Measurements from ENCODE around the gene SLC6A18.

SLC6A18 gene

DNA sequence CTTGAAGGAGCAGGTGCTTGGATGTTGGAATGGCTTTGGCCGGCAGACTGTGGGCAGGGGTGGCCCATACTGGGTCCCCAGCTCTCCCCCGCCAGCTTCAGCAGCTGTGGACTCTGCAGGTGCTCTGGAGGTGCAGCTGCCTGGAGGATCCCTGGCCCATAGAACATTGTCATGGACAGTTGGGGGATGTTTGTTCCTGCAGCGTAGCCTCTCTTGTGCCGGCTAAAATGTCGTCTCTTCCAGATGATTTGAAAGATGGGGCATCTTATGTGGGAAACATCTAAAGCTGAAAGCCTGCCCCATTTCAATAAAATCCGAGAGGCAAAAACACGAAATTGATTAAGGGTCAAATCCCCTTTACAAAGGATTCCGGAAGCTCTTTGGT is 37.2 kb upstream of the SLC6A18 start:
- no peak for DNase-seq

DNA sequence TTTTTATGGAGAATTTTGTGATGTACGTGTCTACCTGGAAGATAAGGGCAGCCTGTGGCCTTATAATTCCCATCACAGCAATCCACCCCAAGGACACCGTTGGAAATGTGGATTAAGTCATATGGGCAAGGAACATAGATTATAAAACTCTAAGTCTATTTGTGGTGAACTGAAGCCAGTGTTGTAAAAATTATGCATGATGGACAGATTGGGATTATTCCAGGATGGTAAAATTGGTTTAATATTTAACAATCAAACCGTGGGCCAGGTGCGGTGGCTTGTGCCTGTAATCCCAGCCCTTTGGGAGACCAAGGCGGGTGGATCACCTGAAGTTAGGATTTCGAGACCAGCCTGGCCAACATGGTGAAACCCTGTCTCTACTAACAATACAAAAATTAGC is 36.7 kb upstream of the SLC6A18 start:
- no peak for DNase-seq

DNA sequence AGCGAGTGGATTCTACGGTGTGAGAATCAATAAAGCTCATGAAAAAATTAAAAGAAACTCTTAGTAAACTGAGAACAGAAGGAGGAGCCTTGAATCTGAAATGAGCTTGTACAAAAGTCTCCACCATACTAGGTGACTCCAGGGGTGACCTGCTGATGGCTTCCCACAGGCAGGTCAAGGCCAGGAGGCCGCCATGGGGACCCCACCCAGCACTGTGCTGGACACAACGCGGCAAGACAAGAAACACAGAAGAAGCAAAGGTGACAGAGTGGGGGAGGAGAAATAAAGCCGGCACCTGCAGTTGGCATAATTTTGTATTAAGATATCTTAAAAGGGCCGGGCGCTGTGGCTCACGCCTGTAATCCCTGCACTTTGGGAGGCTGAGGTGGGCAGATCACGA is 35.9 kb upstream of the SLC6A18 start:
- DNase-seq: no peak

DNA sequence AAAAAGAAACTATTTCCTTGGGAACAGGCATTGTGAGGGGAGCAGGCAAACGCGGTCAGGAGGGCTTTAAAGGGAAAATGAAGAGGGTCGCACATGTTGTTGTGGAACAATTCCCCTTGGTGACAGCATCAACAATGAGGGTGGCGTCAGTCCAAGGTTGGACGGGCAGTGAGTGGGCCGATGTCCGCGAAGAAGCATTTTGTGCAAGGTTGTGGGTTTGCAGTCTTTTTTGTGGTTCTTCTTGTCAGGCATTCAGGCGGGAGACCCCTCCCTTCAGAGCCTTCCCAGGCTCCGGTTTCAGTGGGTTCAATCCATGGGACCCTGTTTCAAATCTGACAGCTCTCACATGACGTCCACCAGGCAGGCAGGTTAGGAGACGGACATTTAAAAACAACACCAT is 34.9 kb upstream of the SLC6A18 start:
- DNase-seq: no peak

DNA sequence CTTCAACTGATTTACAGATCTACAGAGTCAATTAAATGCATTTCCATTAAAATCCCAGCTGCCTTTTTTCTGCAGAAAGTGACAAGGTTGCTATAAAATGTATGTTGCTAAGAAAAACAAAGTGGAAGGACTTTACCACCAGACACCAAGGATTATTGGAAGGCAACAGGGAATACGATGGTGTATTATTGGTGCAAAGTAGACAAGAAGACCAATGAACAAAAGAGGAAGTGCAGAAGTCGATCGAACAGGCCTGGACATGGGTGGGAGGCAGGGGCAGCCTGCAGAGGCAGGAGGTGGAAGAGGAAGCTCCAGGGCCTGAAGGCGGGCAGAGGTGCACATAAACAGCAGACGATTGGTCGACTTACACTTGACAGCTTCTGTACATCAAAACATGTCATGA is 34.3 kb upstream of the SLC6A18 start:
- no peak for DNase-seq

DNA sequence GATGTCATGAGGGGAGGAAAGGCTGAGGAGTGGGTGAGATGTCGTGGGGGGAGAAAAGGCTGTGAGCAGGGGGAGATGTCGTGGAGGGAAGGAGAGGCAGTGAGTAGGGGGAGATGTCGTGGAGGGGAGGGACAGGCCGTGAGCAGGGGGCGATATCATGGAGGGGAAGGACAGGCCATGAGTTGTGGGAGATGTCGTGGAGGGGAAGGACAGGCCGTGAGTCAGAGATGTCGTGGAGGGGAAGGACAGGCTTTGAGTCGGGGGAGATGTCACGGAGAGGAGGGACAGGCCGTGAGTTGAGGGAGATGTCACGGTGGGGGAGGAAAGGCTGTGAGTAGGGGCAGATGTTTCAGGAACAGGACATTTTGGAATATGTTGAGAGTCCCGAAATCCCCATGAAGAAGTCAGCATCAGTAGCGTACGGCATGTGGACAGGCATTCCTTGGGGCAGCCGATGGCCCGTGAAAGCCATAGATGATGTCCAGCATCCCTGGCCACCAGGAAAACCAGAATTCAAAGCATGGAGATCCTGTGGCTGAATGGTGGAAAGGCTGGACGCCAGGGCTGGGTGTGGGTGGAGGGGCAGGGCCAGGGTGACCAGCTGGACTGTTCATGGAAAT is 32.1 kb upstream of the SLC6A18 start:
- DNase-seq: no peak

DNA sequence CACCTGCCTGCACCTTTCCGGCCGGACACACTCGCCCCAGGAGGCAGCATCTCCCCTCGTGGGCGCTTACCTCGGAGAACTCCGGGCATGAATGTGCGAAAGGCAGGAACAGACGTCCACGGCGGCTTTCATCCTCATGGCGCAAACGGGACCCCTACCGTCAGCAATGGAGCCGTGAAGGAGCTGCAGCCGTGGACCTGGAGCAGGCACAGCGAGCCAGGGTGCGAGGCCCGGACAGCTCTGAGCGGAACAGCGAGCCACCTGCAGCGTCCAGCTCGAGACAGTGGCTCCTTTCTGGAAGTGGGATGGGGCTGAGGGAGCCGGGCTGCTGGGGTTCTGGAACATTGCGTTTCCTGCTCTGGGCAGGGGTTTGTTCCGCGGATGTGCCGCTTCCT is 31.6 kb upstream of the SLC6A18 start:
- no peak for DNase-seq

DNA sequence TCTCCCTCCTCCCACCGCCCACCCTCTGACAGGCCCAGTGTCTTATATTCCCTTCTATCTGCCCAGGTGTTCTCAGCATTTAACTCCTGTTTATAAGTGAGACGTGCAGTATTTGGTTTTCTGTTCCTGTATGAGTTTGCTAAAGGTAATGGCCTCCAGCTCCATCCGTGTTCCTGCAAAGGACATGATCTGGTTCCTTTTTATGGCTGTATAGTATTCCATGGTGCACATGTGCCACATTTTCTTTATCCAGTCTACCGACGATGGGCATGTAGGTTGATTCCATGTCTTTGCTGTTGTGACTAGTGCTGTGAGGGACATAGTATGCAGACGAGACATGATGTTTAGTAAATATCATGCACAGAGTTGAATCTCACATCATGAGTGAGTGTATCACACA is 30.8 kb upstream of the SLC6A18 start:
- no peak for DNase-seq

DNA sequence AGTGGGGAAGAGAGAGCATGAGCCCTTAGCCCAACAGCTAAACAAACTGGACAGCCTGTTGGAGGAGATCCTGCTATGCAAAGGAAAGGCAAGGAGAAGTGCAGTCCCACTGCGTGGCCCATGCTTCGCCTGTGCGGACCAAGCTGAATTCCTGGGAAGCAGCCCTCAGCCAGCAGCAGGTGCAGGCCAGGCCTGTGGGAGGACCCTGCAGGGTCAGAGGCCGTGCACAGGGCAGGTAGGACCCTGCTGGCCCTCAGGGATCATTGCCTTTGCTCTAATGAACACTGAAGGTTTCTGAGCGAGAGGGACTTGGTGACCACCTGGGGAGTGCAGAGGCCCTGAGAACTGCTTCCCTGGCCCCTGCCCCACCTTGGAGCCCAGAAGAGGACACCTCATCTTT is 29.7 kb upstream of the SLC6A18 start:
- DNase-seq: no peak

DNA sequence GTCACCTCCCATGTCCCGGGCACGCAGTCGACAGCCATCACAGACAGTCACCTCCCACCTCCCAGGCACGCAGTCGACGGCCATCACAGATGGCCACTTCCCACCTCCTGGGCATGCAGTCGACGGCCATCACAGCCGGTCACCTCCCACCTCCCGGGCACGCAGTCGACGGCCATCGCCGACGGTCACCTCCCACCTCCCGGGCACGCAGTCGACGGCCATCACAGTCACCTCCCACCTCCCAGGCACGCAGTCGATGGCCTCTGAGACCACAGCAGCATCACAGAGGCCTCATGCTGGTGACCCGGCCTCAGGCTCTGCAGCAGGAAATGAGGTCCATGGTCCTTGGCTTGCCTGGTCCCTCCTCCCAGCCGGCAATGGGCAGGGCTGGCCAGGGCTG is 29.3 kb upstream of the SLC6A18 start:
- DNase-seq: no peak

DNA sequence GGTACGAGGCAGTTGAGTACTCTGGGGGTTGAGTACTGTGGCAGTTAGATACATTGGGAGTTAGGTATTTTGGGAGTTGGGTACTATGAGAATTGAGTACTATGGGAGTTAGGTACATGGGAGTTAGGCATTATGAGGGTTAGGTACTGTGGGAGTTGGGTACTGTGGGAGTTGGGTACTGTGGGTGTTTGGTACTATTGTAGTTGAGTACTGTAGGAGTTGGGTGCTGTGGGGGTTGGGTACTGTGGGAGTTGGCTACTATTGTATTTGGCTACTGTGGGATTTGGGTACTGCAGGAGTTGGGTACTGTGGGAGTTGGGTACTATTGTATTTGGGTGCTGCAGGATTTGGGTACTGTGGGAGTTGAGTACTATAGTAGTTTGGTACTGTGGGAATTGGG is 28.6 kb upstream of the SLC6A18 start:
- no peak for DNase-seq

DNA sequence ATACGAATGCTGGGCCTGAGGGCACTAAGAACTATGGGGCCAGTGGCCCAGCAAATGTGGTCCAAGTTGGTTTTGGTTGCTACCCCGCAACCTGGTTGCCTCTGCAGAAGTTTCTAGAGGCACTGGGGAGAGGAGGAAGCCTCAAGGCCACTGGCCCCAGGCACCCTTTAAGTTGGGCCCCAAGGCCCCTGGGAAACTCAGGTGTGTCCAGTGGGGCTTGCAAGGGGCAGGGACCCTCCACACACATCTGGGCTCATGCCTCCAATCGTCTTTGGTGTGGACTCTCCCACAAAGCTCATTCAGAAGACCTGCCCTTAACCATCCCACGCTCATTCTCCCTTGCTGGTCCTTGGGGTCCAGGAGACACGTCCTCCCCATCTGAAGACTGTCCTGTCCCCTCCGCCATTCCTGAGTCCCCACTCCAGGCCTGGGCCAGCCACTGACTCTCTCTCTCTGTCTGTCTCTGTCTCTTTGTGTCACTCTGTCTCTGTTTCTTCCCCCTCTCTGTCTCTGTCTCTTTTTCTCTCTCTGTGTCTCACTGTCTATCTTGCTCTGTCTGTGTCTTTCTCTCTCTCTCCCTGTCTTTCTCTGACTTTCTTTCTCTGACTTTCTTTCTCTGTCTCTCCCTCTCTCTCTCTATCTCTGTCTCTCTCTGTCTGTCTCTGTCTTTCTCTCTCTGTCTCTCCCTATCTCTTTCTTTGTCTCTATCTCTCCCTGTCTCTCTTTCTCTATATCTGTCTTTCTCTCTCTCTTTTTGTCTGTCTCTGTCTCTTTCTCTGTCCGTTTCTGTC is 27.1 kb upstream of the SLC6A18 start:
- DNase-seq: no peak

DNA sequence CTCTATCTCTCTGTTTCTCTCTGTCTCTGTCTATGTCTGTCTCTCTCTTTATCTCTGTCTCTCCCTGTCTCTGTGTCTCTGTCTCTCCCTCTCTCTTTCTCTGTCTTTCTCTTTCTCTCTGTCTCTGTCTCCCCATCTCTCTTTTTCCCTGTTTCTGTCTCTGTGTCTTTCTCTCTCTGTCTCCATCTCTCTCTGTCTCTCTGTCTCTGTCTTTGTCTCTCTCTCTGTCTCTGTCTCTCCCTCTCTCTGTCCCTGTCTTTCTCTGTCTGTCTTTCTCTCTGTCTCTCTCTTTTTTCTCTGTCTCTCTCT is 25.9 kb upstream of the SLC6A18 start:
- DNase-seq: no peak

DNA sequence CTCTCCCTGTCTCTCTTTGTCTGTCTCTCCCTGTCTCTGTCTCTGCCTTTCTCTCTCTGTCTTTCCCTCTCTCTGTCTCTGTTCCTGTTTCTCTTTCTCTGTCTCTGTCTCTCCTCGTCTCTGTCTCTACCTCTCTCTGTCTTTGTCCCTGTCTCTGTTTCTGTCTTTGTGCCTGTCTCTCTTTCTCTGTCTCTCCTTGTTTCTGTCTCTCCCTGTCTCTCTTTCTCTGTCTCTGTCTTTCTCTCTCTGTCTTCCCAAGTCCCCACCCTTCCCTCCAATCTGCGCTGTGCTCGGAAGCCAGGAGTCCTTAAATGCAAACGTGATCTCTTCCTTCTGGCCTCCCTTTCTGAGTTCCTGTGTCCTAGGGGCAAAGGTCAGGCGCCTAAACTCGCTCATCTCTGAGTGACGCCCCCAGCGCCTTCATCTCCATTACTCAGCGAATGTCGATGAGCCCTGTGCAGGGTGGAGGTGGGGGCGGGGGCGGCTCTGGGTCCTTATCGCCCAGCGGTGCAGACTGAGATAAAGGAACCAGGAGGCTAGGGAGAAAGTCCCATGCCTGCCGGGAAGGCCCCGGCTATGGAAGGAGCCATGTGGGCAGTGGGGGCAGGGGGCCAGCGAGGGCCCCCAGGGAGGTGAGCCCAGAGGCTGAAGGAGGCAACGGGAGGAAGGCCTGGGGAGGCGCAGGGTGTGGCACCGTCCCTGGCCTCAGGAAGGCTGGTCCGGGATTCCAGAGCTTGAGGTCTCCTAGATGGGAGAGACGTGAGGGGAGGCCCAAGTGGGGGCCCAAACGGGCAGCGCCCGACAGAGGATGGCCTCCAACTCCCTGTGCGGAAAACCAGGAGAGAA is 25.3 kb upstream of the SLC6A18 start:
- DNase-seq: no peak

DNA sequence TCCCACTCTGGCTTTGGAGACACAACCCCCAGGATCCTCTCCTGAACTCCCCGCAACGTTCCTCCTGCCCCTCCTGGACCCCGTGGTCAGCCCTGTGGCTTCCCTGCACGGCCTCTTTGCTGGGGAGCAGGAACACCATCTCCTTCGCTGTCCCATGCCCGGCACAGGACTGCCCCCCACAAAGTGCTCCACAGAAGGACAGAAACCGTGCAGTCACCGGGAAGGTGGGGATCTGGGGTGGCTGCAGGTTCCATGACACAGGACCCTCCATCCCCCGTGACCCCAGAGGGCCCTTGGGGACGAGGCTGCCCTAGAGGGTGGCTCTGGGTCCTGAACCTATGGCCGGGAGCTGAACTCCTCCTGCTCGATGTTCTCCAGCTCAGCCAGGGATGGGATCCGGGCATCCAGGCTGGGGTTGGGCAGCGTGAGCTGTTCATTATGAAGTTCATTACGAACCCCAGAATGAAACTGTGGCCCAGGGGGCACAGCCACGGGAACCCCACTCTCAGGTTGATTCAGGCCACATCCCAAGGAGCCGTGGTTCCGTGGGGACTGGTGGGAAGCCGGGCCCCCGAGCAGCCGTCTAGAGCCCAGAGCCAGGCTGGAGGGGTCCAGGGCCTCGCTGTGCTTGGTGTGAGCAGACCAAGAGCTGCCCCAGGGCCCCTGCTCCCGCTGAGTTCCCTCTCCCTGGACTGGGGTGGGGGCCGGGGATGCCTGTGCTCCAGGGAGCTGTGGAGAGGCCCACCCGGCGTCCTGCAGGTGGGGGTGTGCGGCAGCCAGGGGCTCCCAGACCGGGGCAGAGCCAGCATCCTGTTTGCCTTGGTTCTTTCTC is 24.5 kb upstream of the SLC6A18 start:
- no peak for DNase-seq

DNA sequence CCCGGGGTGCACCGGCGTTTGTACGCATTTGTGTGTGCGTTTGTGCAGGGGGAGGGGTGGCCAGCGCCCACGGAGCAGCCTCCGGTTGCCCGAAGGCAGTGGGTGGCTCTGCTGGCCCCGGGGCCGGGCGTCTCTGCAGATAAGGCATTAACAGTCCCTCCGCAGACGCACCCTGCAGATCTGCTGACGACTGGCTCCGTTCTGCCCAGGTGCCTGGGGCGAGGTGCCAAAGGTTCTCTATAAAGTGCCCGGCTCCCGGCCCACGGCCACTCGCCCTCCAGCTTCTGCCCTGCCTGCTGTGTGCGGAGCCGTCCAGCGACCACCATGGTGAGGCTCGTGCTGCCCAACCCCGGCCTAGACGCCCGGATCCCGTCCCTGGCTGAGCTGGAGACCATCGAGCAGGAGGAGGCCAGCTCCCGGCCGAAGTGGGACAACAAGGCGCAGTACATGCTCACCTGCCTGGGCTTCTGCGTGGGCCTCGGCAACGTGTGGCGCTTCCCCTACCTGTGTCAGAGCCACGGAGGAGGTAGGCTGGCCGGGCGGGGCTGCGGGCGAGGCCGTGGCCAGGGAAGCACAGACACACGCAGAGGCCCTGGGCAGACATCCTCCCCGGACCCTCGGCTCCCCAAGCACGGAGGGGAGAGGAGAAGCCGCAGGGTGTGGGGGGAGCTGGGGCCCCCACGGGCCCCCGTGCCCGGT is 23.7 kb upstream of the SLC6A18 start, which contains the start of gene SLC6A19:
SLC6A19 (plus strand) TSS at position 269 of the 699 bp plus-strand sequence; CDS start at position 325, 56 bp downstream.
- no peak for DNase-seq

DNA sequence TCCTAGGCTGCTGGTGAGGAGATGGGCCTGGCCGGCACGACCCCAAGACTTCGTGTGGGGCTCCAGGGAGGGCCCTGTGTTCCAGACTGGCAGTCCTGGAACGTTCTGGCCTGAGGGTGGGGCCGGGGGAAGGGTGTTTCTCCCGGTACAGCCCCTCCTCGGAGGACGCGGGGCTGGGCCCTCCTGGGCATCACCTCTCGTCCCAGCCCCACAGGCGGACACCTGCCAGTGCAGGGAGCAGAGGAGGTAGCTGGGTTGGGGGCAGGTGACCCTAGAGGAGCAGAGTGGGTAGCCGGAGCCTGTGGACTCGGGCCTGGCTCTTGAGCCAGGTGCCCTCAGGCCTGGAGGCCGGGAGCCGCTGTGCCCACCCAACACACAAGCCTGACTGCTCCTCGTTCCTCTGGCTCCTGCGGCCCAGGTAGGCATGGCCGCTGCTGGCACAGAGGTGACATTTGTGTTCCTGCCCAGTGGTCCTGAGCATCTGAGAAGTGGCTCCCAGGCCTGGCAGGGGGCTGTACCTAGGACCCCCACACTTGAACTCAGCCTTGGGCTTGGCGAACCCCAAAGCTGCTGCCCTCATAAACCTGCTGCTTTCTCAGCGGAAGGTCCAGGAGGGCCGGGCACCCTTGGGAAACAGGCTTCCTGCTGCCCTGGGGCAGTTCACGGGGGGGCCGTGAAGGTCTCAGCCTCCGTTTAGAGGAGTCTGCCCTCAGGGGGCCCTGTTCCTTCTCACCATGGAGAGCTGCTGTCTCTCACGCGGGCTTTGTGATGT is 23.0 kb upstream of the SLC6A18 start:
- DNase-seq: no peak

DNA sequence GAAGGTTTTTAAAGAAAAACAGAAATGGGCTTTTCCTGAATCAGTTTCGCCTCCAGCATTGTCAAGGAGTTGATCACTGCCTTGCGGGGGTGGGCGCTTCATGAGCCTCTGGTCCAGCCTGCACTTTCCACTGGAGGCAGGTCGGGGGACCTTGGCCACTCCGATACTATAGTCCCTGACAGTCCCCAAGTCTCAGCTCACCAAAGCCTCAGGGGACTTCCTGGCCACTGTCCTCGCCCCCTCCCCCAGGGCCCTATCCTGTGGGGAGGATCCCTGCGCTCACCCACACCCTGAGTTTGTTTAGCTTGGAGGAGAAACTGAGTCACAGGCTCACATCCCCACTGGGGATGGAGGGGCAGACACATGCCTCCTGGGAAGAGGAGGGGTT is 22.4 kb upstream of the SLC6A18 start:
- no peak for DNase-seq

DNA sequence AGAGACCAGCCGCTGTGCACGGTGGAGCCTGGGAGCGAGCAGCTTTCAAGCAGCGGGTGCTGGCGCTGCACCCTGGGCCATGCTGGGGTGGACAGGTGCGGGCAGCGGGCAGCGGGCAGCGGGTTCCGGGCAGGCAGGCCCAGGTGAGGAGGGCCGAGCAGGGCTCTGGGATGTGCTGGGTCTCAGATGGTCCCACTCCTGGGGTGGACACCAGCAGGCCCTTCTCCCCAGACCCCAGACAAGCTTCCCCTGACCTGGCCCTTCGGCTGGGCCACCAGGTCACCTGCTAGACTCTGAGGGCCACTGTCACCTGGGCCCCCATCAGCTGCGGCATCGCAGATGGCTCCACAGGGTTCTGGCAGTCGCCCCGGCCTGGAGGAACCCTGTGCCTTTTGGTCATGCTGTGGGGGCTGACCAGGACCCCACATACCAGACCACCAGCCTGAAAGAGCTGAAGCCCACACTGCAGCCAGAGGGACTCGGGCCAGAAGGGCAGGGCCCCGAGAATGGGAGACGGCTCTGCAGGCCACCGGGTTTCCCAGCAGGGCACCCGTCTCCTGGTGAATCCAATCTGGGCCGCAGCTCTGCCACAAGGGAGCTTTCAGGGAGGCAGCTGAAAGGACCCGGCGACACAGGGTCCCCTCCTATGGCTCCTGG is 21.7 kb upstream of the SLC6A18 start:
- no peak for DNase-seq

DNA sequence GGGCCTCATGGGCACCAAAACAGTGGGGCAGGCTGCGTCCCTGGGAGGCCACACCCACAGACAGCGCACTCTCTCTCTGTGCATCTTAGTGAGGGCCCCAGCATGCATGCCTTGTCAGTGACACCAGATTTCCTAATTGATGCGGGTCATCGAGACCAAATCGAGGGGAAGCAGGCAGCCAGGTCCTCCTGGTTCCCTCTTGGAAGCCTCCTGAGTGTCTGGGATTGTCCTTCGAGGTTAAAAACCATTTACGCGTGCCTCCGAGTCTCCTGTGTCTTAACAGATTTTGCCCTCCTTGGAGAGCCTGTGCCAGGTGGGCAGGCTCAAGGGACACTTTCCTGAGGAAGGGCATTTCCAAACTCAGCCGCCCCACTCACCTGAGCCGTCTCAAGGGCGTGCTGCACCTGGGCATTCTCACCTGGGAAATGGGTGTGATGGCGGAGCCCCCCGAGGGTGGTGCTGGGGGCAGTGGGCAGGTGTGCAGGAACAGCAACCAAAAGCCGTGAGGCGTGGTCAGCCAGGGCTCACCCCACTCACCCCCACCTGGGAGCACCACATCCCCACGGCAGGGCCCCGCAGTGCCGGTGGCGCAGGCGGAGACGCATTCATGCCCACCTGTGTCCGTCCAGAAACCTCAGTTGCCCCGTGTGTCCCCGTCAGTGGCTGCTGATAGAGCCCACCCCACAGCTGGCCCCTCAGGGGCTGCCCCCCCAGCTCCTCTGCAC is 21.1 kb upstream of the SLC6A18 start:
- no peak for DNase-seq

Measured in fibroblast of skin of right quadriceps (primary cell).